ENCODE measurements around the gene KRT72.

GRCh38 chr12:52598966-52599365 lies 2.3 kb downstream of the KRT72 start:
- TF ChIP-seq CTCF (conservative IDR thresholded peaks at IDR 0.05; ENCODE audit: low read depth in 2 of 2) (no peak), POLR2AphosphoS5 (IDR thresholded peaks at IDR 0.05; ENCODE audit: low read depth) (no peak), REST (IDR thresholded peaks at IDR 0.05; ENCODE audit: unreplicated experiment) (no peak), EZH2phosphoT487 (IDR thresholded peaks at IDR 0.05; ENCODE audit: unreplicated experiment) (no peak), EZH2 (IDR thresholded peaks at IDR 0.05; ENCODE audit: low read depth, unreplicated experiment) (no peak), JUNB (IDR thresholded peaks at IDR 0.05; ENCODE audit: unreplicated experiment) (no peak), ETS1 (IDR thresholded peaks at IDR 0.05) (no peak), STAT1 (IDR thresholded peaks at IDR 0.05; ENCODE audit: unreplicated experiment) (no peak)

Data from GM23338 (cell line).